ENCODE measurements around the gene GP1BB. TPM values are rescaled to one million over a fixed set of nuclear protein-coding genes. Genes with fewer than 3 reads are reported as not detected.

Gene GP1BB
- polyA plus RNA-seq, 1 of the 3 experiments (the other 2 are of a cell fraction) = 1.5 TPM

DNA sequence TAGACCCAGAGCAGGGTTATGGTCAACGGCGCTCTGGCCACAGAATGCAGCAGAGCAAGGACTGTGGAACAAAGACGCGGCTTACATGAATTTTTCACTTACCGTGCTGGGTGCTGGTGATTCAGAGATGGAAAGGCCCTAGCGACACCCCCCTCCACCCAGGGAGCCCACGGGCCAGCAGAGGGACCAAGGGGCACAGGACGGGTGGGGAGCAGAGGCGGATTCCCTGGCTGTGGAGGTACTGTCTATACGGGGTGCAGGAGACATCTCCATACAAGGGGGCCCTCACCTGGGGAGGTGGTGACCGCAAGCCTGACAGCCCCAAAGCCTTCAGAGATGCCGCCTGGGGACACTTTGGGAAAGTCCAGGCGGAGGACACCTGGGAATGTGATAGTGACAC, 10.1 kb upstream of the GP1BB start (continued):
- TF ChIP-seq, protein P1, sequence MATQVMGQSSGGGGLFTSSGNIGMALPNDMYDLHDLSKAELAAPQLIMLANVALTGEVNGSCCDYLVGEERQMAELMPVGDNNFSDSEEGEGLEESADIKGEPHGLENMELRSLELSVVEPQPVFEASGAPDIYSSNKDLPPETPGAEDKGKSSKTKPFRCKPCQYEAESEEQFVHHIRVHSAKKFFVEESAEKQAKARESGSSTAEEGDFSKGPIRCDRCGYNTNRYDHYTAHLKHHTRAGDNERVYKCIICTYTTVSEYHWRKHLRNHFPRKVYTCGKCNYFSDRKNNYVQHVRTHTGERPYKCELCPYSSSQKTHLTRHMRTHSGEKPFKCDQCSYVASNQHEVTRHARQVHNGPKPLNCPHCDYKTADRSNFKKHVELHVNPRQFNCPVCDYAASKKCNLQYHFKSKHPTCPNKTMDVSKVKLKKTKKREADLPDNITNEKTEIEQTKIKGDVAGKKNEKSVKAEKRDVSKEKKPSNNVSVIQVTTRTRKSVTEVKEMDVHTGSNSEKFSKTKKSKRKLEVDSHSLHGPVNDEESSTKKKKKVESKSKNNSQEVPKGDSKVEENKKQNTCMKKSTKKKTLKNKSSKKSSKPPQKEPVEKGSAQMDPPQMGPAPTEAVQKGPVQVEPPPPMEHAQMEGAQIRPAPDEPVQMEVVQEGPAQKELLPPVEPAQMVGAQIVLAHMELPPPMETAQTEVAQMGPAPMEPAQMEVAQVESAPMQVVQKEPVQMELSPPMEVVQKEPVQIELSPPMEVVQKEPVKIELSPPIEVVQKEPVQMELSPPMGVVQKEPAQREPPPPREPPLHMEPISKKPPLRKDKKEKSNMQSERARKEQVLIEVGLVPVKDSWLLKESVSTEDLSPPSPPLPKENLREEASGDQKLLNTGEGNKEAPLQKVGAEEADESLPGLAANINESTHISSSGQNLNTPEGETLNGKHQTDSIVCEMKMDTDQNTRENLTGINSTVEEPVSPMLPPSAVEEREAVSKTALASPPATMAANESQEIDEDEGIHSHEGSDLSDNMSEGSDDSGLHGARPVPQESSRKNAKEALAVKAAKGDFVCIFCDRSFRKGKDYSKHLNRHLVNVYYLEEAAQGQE (IDR thresholded peaks at IDR 0.05; ENCODE audit: low read depth, low read length) = no peak
- TF ChIP-seq, protein P2, sequence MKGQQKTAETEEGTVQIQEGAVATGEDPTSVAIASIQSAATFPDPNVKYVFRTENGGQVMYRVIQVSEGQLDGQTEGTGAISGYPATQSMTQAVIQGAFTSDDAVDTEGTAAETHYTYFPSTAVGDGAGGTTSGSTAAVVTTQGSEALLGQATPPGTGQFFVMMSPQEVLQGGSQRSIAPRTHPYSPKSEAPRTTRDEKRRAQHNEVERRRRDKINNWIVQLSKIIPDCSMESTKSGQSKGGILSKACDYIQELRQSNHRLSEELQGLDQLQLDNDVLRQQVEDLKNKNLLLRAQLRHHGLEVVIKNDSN (IDR thresholded peaks at IDR 0.05; ENCODE audit: borderline replicate concordance, low read depth) = no peak
- TF ChIP-seq MEF2A (IDR thresholded peaks at IDR 0.05; ENCODE audit: borderline replicate concordance, low read depth) (no peak), GATA2 (CRISPR knock-in tag; IDR thresholded peaks at IDR 0.05) (no peak), SIN3A (IDR thresholded peaks at IDR 0.05; ENCODE audit: borderline replicate concordance, low read depth, low read length) (no peak), GABPA (IDR thresholded peaks at IDR 0.05; ENCODE audit: low read depth) (no peak), FOXJ3 (CRISPR knock-in tag; IDR thresholded peaks at IDR 0.05) (no peak), EP300 (IDR thresholded peaks at IDR 0.05; ENCODE audit: borderline replicate concordance in 1 of 2, low read depth in 1 of 2, low read length in 1 of 2) (no peak), YY1 (IDR thresholded peaks at IDR 0.05; ENCODE audit: low read depth) (no peak), TAF1 (IDR thresholded peaks at IDR 0.05; ENCODE audit: borderline replicate concordance, low read depth, low read length) (no peak), EZH2phosphoT487 (IDR thresholded peaks at IDR 0.05; ENCODE audit: borderline replicate concordance, low read depth) (no peak)

DNA sequence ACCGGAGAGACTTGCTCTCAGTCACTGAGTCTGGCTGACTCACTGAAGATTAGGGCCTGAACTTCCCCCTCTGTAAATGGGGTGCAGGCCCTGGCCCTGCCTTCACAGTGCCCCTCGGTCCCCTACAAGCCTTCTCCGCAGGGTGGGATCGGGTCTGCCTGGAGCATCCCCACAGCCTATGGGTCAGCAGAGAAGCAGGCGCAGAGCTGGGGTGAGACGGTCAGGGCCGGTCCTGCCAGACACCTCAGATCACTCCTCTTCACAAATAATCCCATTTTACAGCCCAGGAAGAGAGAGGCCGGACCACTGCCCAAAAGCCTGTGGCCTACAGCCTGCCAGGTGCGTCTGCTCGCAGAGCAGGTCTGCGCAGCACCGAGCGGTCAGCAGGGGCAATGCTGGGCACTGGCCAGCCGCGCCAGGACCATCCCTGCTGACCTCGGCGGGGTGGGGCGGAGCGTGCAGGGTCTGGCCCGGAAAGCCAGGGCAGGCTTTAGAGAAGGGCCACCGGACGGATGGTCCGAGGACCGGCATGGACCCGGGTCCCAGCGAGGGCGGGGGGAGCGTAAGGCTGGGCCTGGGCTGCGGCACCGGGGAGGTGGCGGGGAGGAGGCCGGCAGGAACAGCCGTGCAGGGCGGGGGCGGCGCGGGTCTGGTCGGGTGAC, 9.6 kb upstream of the GP1BB start:
- Histone ChIP-seq H3K79me2 (ENCODE audit: insufficient read depth) (no peaks in the 10 kb centered on the region), H3F3A (replicated peaks; ENCODE audit: insufficient read depth) (no peaks in the 10 kb centered on the region), H3K4me2 (peak overlapping the region; percentile 75; the same call in 1 of the 2 replicates), H3K9me3 (no peaks in the 10 kb centered on the region), H3K9ac (no peak overlapping the region), H3K4me1 (ENCODE audit: control insufficient read depth in 1 of 2, insufficient read depth in 2 of 2, low read depth in 1 of 2, low read length in 1 of 2) (peaks cover 0 to 53% of the 10 kb centered on the region in 2 experiments; a peak in 1 of 4 replicates), H3K27ac (ENCODE audit: low read depth in 2 of 2, low read length in 1 of 2) (peak overlapping the region in 1 of 2 experiments; percentile 80; a peak in 1 of 4 replicates), H3K4me3 (ENCODE audit: low read depth in 2 of 2, low read length in 1 of 2) (peak overlapping the region in 1 of 2 experiments; percentile 62; a peak in 2 of 4 replicates), H3K9me2 (no peaks in the 10 kb centered on the region), H3K27me3 (ENCODE audit: insufficient read depth) (no peaks in the 10 kb centered on the region), H4K20me1 (ENCODE audit: insufficient read depth) (no peaks in the 10 kb centered on the region), H2AFZ (ENCODE audit: low read depth) (peak overlapping the region; percentile 64; the same call in 1 of the 2 replicates), H3K36me3 (replicated peaks in 1 of 2; ENCODE audit: control insufficient read depth in 1 of 2, insufficient read depth in 2 of 2, low read length in 1 of 2) (no peaks in the 10 kb centered on the region)
- CTCF ChIA-PET = interaction anchor here (6.9 kb wide), 1 partner anchor 83 kb away, joined by 45 read pairs; no protein-coding TSS in a partner anchor
- no peak for TF ChIP-seq EP300 (IDR thresholded peaks at IDR 0.05; ENCODE audit: borderline replicate concordance in 1 of 2, low read depth in 1 of 2, low read length in 1 of 2)
- no peak for TF ChIP-seq TCF12 (IDR thresholded peaks at IDR 0.05)
- TF ChIP-seq RAD21 (IDR thresholded peaks at IDR 0.05; ENCODE audit: low read length) = peak; percentile 15; the same call in 1 of the 2 replicates
- peak; percentile 55 for TF ChIP-seq MXI1 (IDR thresholded peaks at IDR 0.05; ENCODE audit: low read depth, low read length)
- TF ChIP-seq EZH2phosphoT487 (IDR thresholded peaks at IDR 0.05; ENCODE audit: borderline replicate concordance, low read depth) = no peak
- no peak for TF ChIP-seq CHD2 (IDR thresholded peaks at IDR 0.05; ENCODE audit: low read length, partially characterized antibody)
- peak; percentile 36; the same call in 1 of the 2 replicates for TF ChIP-seq NRF1 (IDR thresholded peaks at IDR 0.05; ENCODE audit: low read depth, low read length)
- 27% methylated on average over 13 of the region's 38 CpGs for WGBS (ENCODE audit: low lambda C conversion rate)
- DNase-seq = peak; percentile 90
- POLR2A ChIA-PET = no interaction called here

Measured in SK-N-SH (cell line).